CD14-positive monocyte (primary cell): ENCODE results near the gene CYSTM1. TPM values are rescaled to one million over a fixed set of nuclear protein-coding genes. Genes with fewer than 3 reads are reported as not detected.
A peak's percentile ranks its signal among the peaks of the same experiment; 100 is the strongest.

Source experiments
- DNase-seq, 3 donors: peaks; one replicate each; pipeline ENCODE4 v3.0.0-alpha.2; 2011 to 2022
- H2AFZ ChIP-seq: 2 replicates; pipeline ENCODE4 v1.6.0; 2012; ENCODE audit warnings: mild to moderate bottlenecking, low read depth, low read length, inconsistent platforms; ENCODE audit not compliant: insufficient read depth, poor library complexity, severe bottlenecking
- H3K27ac ChIP-seq, 2 donors: 1 replicate in 1 of 2; 2 replicates in 1 of 2; pipeline ENCODE4 v1.5.1; 2012 to 2013; ENCODE audit warnings: low read length in 2 of 2, control low read depth in 1 of 2, inconsistent platforms in 1 of 2, low read depth in 1 of 2, mild to moderate bottlenecking in 1 of 2
- H3K27me3 ChIP-seq, 2 donors: one replicate each; pipeline versions ENCODE4 v1.6.0 to v1.6.1; 2011 to 2013; ENCODE audit warnings: low read length in 2 of 2; ENCODE audit not compliant: control insufficient read depth in 2 of 2, insufficient read depth in 2 of 2
- H3K36me3 ChIP-seq, 2 donors: replicated peaks in 1 of 2; 1 replicate in 1 of 2; 2 replicates in 1 of 2; pipeline versions ENCODE4 v1.5.1 to v1.6.1; 2012 to 2013; ENCODE audit warnings: low read length in 2 of 2, control low read depth in 1 of 2, inconsistent platforms in 1 of 2, mild to moderate bottlenecking in 1 of 2; ENCODE audit not compliant: insufficient read depth in 2 of 2, control insufficient read depth in 1 of 2
- H3K4me1 ChIP-seq, 2 donors: 1 replicate in 1 of 2; 2 replicates in 1 of 2; pipeline versions ENCODE4 v1.5.1 to v1.6.1; 2012 to 2013; ENCODE audit warnings: low read length in 2 of 2, control low read depth in 1 of 2, inconsistent platforms in 1 of 2, mild to moderate bottlenecking in 1 of 2, moderate library complexity in 1 of 2; ENCODE audit not compliant: insufficient read depth in 2 of 2, control insufficient read depth in 1 of 2
- H3K4me2 ChIP-seq: replicated peaks from 2 replicates; pipeline ENCODE3; 2012; ENCODE audit warnings: low read length, moderate library complexity, mild to moderate bottlenecking; ENCODE audit not compliant: poor library complexity, severe bottlenecking; ENCODE audit errors: extremely low read depth
- H3K4me3 ChIP-seq, 3 experiments: fragments of 200-600 bp in 1 of 3; sonication (generic) in 1 of 3; replicated peaks in 1 of 3; 1 replicate in 2 of 3; 2 replicates in 1 of 3; pipeline ENCODE4 v1.5.1; 2011 to 2013; ENCODE audit warnings: low read length in 3 of 3, mild to moderate bottlenecking in 3 of 3, control low read depth in 2 of 3, low read depth in 2 of 3, inconsistent platforms in 1 of 3, moderate library complexity in 1 of 3
- H3K79me2 ChIP-seq: 2 replicates; pipeline ENCODE4 v1.6.0; 2012; ENCODE audit warnings: mild to moderate bottlenecking, control low read depth, inconsistent platforms, low read length, moderate library complexity; ENCODE audit not compliant: insufficient read depth
- H3K9ac ChIP-seq: 2 replicates; pipeline ENCODE4 v1.6.0; 2017; ENCODE audit warnings: low read length, mild to moderate bottlenecking; ENCODE audit not compliant: insufficient read depth, poor library complexity, severe bottlenecking
- H3K9me3 ChIP-seq, 2 donors: replicated peaks in 1 of 2; 1 replicate in 1 of 2; 2 replicates in 1 of 2; pipeline versions ENCODE4 v1.5.1 to v1.6.1; 2012 to 2013; ENCODE audit warnings: low read length in 2 of 2, control low read depth in 1 of 2; ENCODE audit not compliant: control insufficient read depth in 1 of 2, insufficient read depth in 1 of 2
- H4K20me1 ChIP-seq: 2 replicates; pipeline ENCODE4 v1.6.0; 2012; ENCODE audit warnings: mild to moderate bottlenecking, low read length, control low read depth, moderate library complexity; ENCODE audit not compliant: insufficient read depth
- H3K27ac Mint-ChIP-seq, 7 donors: one replicate each; pipeline ENCODE4 v1.8.0; 2020; ENCODE audit warnings: mild to moderate bottlenecking in 7 of 7, mixed read lengths in 7 of 7, moderate library complexity in 6 of 7, inconsistent platforms in 2 of 7
- H3K27me3 Mint-ChIP-seq, 3 donors: one replicate each; pipeline ENCODE4 v1.8.0; 2021 to 2022; ENCODE audit warnings: low read depth in 3 of 3, mild to moderate bottlenecking in 3 of 3, mixed read lengths in 3 of 3, moderate library complexity in 3 of 3, inconsistent platforms in 1 of 3
- H3K36me3 Mint-ChIP-seq, 2 donors: one replicate each; pipeline ENCODE4 v1.8.0; 2020; ENCODE audit warnings: mixed read lengths in 2 of 2, inconsistent platforms in 1 of 2, mild to moderate bottlenecking in 1 of 2
- H3K4me1 Mint-ChIP-seq: one replicate; pipeline ENCODE4 v1.8.0; 2020; ENCODE audit warnings: mild to moderate bottlenecking, mixed read lengths
- H3K4me3 Mint-ChIP-seq, 2 donors: one replicate each; pipeline ENCODE4 v1.8.0; 2020; ENCODE audit warnings: mild to moderate bottlenecking in 2 of 2, mixed read lengths in 2 of 2, moderate library complexity in 1 of 2
- H3K9me3 Mint-ChIP-seq, 7 donors: one replicate each; pipeline ENCODE4 v1.8.0; 2020 to 2022; ENCODE audit warnings: mixed read lengths in 7 of 7, mild to moderate bottlenecking in 6 of 7, moderate library complexity in 6 of 7, inconsistent platforms in 2 of 7
- CTCF ChIP-seq: fragments of 200-600 bp; IDR thresholded peaks from one replicate; pipeline ENCODE4 v1.8.0; 2022; ENCODE audit warnings: antibody characterized with exemption, mild to moderate bottlenecking
- WGBS: methylation state at CpG from one replicate; pipeline ENCODE4 v1.1.5; 2013; ENCODE audit warnings: missing lambda C conversion rate; ENCODE audit not compliant: insufficient coverage; 5-methylcytosine and 5-hydroxymethylcytosine counted together
- intact Hi-C, 2 donors: fragments of 100-400 bp; cut with micrococcal nuclease; formaldehyde crosslinking; loops; one replicate each; pipeline versions ENCODE4 v1.15.0 to v1.15.1; 2023
- polyA minus RNA-seq: library from RNA; depleted of rRNA, polyadenylated mRNA; stranded (reverse); fragments of >200 nt; gene quantifications from 2 replicates; pipeline ENCODE4 v1.2.3, GENCODE V29; 2012
- polyA plus RNA-seq, 3 donors: library from polyadenylated mRNA; depleted of rRNA in 1 of 3; unstranded in 2 of 3; stranded (reverse) in 1 of 3; fragments of 300-500 nt in 2 of 3; fragments of >200 nt in 1 of 3; fragmentation: Illumina TruSeq in 2 of 3; gene quantifications; 1 replicate in 2 of 3; 2 replicates in 1 of 3; pipeline ENCODE4 v1.2.3, GENCODE V29; 2012 to 2021
- total RNA-seq, 12 experiments: library from RNA in 1 of 12; stranded (reverse) in 1 of 12; fragments of 120-200 nt in 1 of 12; gene quantifications; one replicate each; pipeline ENCODE4 v1.2.4 and lab custom pipeline; 2013 to 2026; ENCODE audit warnings: mixed read lengths in 6 of 12, inconsistent platforms in 1 of 12

CYSTM1 gene, protein sequence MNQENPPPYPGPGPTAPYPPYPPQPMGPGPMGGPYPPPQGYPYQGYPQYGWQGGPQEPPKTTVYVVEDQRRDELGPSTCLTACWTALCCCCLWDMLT
- 22.8 TPM for total RNA-seq (2013)
- 10 to 100 TPM; 14.0 to 40.0 (median 36.7) TPM for polyA plus RNA-seq
- 11.4 and 15.8 TPM in 2 replicates for polyA minus RNA-seq
- total RNA-seq (lab: John Stamatoyannopoulos, UW), result 9.6 to 21.5 (median 12.2) reads per million in 11 experiments

DNA sequence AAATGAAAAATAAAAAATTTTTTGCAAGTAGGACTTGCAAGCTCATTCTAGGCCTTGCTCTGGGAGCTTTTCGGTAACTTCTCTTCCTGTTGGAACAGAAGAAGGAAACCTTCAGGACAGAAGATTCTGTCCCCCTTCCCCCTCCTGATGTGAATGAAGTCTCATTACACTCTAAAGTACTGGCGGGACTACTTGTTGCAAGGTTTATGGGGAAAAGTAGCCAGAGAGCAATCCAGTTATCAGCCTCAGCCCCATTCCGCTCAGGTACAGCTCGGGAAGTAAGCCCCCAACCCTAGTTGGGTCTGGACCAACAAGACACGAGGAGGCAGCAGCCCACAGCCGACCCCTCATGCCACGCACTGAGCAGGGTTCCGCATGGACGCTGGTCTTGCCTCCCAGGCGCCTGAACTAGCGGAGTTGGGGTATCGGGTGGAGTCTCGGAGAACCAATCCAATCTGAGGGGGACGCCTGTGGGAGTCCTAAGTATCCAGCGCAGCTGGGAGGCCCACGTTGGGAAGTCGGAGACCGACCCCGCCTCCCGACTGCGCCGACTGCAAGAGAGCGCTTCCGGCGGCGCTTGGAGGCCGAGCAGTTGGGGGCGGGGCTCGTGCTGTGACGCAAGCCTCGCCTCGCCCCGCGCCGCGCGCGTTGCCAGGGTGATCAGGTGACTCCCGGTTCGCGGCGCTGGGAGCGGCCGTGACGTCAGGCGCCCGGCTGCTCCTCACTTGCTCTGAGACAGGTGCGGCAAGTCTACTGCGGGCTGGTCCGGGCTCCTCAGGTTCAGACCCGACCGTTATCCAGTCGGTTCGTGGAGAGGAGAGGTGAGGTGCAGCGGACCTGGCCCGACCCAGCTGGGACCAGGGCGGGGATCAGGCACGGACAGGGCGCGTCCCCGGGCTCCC, at the start of gene CYSTM1:
TSS of gene CYSTM1 (plus strand) at position 724 of the 902 bp plus-strand sequence. CDS start 19,278 bp downstream, outside the sequence.
- peak within 1 kb of the TSS; percentile 56 to 93 (median 88) for H3K4me3 ChIP-seq
- no peaks in the 10 kb centered on the region for H4K20me1 ChIP-seq
- peaks cover 14 to 16% of the 10 kb centered on the region in 2 donors for H3K4me1 ChIP-seq
- H3K27ac ChIP-seq, result peak within 1 kb of the TSS; percentile 70 to 88
- H3K9me3 ChIP-seq, result no peaks in the 10 kb centered on the region
- peaks cover 3% of the 10 kb centered on the region for H3K79me2 ChIP-seq
- Mint-ChIP-seq H3K27me3 (peaks cover 1 to 10% (median 5%) of the 10 kb centered on the region in 3 donors), H3K9me3 (peaks cover 0 to 2% (median 0%) of the 10 kb centered on the region in 7 donors), H3K27ac (peak within 1 kb of the TSS; percentile 94 to 98 (median 97)), H3K36me3 (peaks cover 0 to 2% of the 10 kb centered on the region in 2 donors), H3K4me3 (peak within 1 kb of the TSS; percentile 98), H3K4me1 (peaks cover 11% of the 10 kb centered on the region)
- H3K27me3 ChIP-seq, result no peaks in the 10 kb centered on the region
- H3K4me2 ChIP-seq, result peak within 1 kb of the TSS; percentile 90
- peak within 1 kb of the TSS; percentile 91 for H3K9ac ChIP-seq
- under 1% methylated on average over 59 of the region's 61 CpGs for WGBS
- intact Hi-C loops, result no loop called here
- H2AFZ ChIP-seq, result peak within 1 kb of the TSS; percentile 72
- no peaks in the 10 kb centered on the region for H3K36me3 ChIP-seq
- DNase-seq, result peak; percentile 90 to 92 (median 91)
- no peak for TF ChIP-seq CTCF

DNA sequence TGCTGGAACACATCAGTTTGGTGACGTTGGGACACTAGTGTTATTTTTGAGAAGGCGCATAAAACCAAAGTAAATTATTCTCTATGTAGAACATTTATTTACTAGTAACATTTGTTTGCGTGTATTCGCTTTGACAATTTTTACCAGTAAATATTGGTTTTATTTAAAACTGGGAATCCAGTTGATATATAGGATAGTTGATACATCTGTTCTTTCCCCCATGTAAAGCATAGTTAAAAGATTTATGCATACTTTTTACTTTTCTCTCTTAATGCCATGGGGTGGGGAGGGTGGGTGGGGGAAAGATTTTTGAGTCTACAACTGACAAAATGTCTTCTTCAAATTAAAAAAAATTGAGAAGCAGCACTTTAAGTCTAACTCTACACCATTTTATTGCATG, 49.4 kb upstream of the CYSTM1 start, which contains the start of gene IGIP:
TSS of gene IGIP (plus strand) at position 301 of the 400 bp plus-strand sequence. CDS start 2,540 bp downstream, outside the sequence.
- H3K9me3 ChIP-seq, result no peaks in the 10 kb centered on the region
- Mint-ChIP-seq H3K27ac (no peak within 1 kb of the TSS), H3K4me3 (no peak within 1 kb of the TSS), H3K4me1 (peaks cover 6% of the 10 kb centered on the region), H3K9me3 (no peaks in the 10 kb centered on the region), H3K36me3 (peaks cover 0 to 4% of the 10 kb centered on the region in 2 donors), H3K27me3 (peaks cover 0 to 3% (median 1%) of the 10 kb centered on the region in 3 donors)
- no peak for TF ChIP-seq CTCF
- intact Hi-C loops, result loop anchor here in 1 of 2 donors (2.0 kb wide), 1 partner anchor 15 kb away; no protein-coding TSS in a partner anchor
- H3K36me3 ChIP-seq, result no peaks in the 10 kb centered on the region
- no CpG with 5 or more reads among the region's 4 CpGs for WGBS
- H3K27ac ChIP-seq, result no peak within 1 kb of the TSS
- H2AFZ ChIP-seq, result no peak within 1 kb of the TSS
- no peaks in the 10 kb centered on the region for H3K4me1 ChIP-seq
- no peak within 1 kb of the TSS for H3K4me2 ChIP-seq
- no peaks in the 10 kb centered on the region for H3K79me2 ChIP-seq
- H3K4me3 ChIP-seq, result no peak within 1 kb of the TSS
- peaks cover 21% of the 10 kb centered on the region for H4K20me1 ChIP-seq
- no peak within 1 kb of the TSS for H3K9ac ChIP-seq
- no peak for DNase-seq
- H3K27me3 ChIP-seq, result no peaks in the 10 kb centered on the region
